ENCODE measurements around the gene AGAP1.

The AGAP1 gene

DNA sequence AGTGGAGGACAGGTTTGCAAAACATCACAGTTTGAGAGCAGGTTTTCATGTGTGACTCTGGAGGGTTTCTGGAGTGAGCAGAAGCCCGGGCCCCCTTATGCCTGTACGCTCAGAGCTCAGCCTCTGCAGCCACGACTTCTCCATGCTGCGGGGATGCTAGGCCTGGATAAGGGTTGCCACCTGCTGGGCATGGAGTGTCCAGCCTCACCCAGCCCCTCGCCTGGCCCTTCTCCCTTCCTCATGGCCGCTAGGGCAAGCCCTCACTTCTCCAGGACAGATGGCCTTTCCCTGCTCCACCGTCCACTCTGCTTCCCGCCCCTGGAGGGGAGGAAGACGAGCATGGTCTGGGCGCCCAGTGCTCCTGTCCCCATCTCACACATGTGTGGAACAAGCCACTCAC lies 355.6 kb downstream of the AGAP1 start:
- no peak for DNase-seq (ENCODE audit: low read depth)

GRCh38 chr2:235850289-235850688 lies 356.4 kb downstream of the AGAP1 start:
- no peak for DNase-seq (ENCODE audit: low read depth)

DNA sequence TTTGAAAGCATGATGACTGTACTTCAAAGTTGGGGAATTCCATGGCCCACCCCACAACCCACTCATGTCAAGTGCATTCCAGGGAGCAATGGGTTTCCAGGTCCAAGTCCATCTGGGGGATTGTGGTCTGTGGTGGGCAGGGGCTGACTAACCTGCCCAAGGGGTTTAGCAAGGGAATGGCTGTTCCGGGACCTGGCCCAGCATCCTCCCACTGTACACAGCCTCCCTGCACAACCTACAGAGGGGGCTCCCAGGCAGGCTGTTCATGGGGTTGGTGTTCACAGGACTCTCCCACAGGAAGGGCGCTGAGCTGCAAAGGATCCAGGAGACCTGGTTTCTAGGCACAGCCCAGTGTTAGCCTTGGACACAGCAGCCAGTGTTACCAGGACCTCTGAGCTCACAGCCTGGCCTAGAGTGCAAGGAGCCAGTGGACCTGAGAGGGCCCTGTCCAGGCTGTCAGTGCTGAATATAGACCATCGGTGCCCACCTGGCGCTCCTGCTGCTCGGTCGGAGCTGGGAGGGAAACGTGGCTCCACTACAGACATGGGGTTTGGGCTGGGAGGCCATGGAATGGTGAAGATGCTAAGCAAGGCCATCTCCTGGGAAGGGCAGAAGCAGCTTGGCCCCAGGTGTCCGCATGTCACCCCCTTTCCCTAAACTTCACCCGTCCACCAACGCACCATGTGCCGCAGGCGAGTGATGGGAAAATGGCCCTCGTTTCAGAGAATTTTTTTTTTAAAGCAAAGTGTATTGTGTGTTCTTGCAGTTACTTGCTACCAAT lies 357.1 kb downstream of the AGAP1 start:
- DNase-seq (ENCODE audit: low read depth) = no peak

DNA sequence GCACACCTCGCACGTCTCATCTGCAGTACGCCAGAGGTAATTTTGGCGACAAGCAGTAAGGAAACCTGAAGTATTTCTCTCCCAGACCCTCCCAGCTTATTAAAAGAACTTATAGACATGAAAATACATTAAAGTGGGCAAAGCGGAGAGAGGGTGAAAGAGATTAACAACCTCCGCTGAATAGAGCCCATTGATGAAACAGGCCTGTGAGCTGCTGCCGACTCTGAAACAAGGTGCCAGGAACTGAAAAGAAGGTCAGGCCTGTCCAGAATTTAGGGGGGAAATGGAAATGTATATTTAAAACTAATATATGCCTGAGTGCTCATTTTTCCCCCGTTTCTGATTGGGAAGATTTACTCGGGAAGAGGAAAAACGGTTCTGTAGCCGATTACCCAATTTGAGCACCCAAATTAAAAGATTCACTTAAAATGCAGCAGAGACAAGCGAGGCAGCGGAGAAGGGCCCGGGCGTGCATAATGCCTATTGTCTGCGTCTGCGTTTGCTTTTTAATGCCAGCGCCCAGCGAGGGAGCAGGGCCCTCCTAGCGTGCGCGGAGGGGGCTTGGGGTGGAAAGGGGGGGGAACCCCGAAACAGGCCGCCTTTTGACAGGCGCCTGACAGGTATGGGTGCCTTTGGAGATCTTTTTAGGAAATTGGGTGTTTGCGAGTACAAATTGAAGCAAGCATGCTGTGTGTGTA lies 358.1 kb downstream of the AGAP1 start:
- DNase-seq (ENCODE audit: low read depth) = no peak

GRCh38 chr2:235852526-235852920 lies 358.7 kb downstream of the AGAP1 start:
- no peak for DNase-seq (ENCODE audit: low read depth)

- DNase-seq (ENCODE audit: low read depth) = no peak
Observed at GRCh38 chr2:235854276-235854675, 360.4 kb downstream of the AGAP1 start.

GRCh38 chr2:235855011-235855410 lies 361.2 kb downstream of the AGAP1 start:
- no peak for DNase-seq (ENCODE audit: low read depth)

- DNase-seq (ENCODE audit: low read depth) = no peak
Observed at GRCh38 chr2:235856151-235856854, 362.5 kb downstream of the AGAP1 start.

DNA sequence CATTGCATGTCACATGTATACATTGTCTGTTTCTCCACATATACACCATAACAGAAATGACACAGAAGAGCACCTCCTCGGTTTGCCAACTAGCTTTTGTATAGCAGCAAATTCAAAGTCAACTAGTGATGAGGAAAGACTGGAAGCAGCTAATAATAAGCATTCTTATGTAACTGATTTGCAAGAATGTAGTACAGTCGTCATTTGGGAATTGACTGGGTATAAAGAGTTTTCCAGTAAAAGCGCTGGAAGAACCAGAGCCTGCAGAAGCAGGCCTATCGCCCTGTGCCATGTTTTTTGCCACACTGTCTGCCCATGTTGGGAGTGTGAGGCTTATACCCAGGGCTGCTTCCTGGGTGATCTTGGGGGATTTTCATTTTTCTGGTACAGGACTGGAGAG lies 363.8 kb downstream of the AGAP1 start:
- DNase-seq (ENCODE audit: low read depth) = no peak

- no peak for DNase-seq (ENCODE audit: low read depth)
Observed at GRCh38 chr2:235858881-235859280, 365.0 kb downstream of the AGAP1 start.

GRCh38 chr2:235859651-235860050 lies 365.8 kb downstream of the AGAP1 start:
- DNase-seq (ENCODE audit: low read depth) = no peak

- no peak for DNase-seq (ENCODE audit: low read depth)
Observed at GRCh38 chr2:235860111-235860510, 366.3 kb downstream of the AGAP1 start.

- DNase-seq (ENCODE audit: low read depth) = no peak
Observed at GRCh38 chr2:235860871-235861270, 367.0 kb downstream of the AGAP1 start.

DNA sequence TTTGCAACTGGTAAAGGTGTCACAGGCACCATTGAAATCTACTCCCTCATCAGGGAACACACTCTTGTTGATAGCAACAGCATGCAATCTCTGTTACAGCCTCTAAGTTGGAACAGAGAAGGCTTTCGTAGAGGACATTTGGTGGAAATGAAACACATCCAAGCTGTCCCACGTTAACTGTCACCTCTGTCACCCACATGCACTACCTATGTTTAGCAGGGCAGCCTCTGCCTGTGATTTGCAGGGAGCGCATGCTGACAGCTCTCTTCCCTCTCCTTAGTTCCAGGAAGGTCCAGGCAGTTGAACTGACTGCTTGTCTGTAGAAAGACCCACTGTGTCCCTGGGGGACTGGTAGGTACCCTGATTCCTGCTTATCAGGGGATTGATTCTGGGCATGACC lies 367.5 kb downstream of the AGAP1 start:
- DNase-seq (ENCODE audit: low read depth) = no peak

- no peak for DNase-seq (ENCODE audit: low read depth)
Observed at GRCh38 chr2:235863414-235863813, 369.6 kb downstream of the AGAP1 start.

- no peak for DNase-seq (ENCODE audit: low read depth)
Observed at GRCh38 chr2:235864302-235864701, 370.5 kb downstream of the AGAP1 start.

- no peak for DNase-seq (ENCODE audit: low read depth)
Observed at GRCh38 chr2:235864733-235865515, 371.1 kb downstream of the AGAP1 start.

- DNase-seq (ENCODE audit: low read depth) = no peak
Observed at GRCh38 chr2:235866373-235866772, 372.5 kb downstream of the AGAP1 start.

GRCh38 chr2:235868224-235868623 lies 374.4 kb downstream of the AGAP1 start:
- DNase-seq (ENCODE audit: low read depth) = no peak

DNA sequence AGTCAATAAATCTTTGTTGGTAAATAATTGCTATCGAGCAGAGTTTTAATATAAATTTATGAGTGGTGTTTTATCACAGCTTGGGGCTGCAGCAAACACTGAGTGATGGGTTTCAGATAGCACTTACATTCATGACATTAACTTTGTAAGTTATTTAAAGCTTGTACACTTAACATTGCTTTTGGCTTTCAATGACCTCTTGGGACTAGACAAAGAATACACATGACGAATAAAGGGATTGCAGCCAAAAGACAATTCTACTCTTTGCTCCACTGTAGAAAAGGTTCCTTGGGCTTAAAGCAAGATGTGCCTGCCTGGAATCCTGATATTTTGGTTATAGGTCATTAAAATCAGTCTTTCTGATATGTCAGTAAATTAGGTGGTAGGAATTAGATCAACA lies 374.8 kb downstream of the AGAP1 start:
- DNase-seq (ENCODE audit: low read depth) = peak; percentile 20

GRCh38 chr2:235870515-235870914 lies 376.7 kb downstream of the AGAP1 start:
- DNase-seq (ENCODE audit: low read depth) = no peak

- no peak for DNase-seq (ENCODE audit: low read depth)
Observed at GRCh38 chr2:235876099-235876679, 382.3 kb downstream of the AGAP1 start.

Measured in stromal cell of bone marrow (primary cell).